Mesendoderm (in vitro differentiated cells): ENCODE results near the gene PTPRG.

Source experiments
- DNase-seq: peaks from one replicate; pipeline ENCODE4 v3.0.0; 2013
- H2AK5ac ChIP-seq: 2 replicates; pipeline ENCODE4 v1.6.1; 2013; ENCODE audit warnings: low read length, inconsistent platforms
- H2BK120ac ChIP-seq: 2 replicates; pipeline ENCODE4 v1.6.1; 2013; ENCODE audit warnings: low read depth, mild to moderate bottlenecking, low read length, moderate library complexity, mixed read lengths
- H2BK15ac ChIP-seq: replicated peaks from 2 replicates; pipeline ENCODE4 v1.6.1; 2013; ENCODE audit warnings: low read depth, mild to moderate bottlenecking, moderate library complexity
- H2BK5ac ChIP-seq: 2 replicates; pipeline ENCODE4 v1.6.1; 2013; ENCODE audit warnings: low read length, inconsistent platforms
- H3K18ac ChIP-seq: 2 replicates; pipeline ENCODE4 v1.6.1; 2013; ENCODE audit warnings: mild to moderate bottlenecking, low read length, mixed read lengths
- H3K23ac ChIP-seq: one replicate; pipeline ENCODE4 v1.6.1; 2013; ENCODE audit warnings: low read length
- H3K27ac ChIP-seq: 2 replicates; pipeline ENCODE4 v1.5.1; 2013; ENCODE audit warnings: low read depth, mild to moderate bottlenecking, inconsistent platforms, low read length, moderate library complexity
- H3K27me3 ChIP-seq: 2 replicates; pipeline ENCODE4 v1.6.1; 2013; ENCODE audit warnings: low read length, control low read depth, mild to moderate bottlenecking, inconsistent platforms; ENCODE audit not compliant: insufficient read depth, poor library complexity
- H3K36me3 ChIP-seq: 2 replicates; pipeline ENCODE4 v1.6.1; 2013; ENCODE audit warnings: low read length, inconsistent platforms; ENCODE audit not compliant: control insufficient read depth, insufficient read depth
- H3K4ac ChIP-seq: one replicate; pipeline ENCODE4 v1.6.1; 2013; ENCODE audit warnings: low read depth, mild to moderate bottlenecking, low read length, moderate library complexity
- H3K4me1 ChIP-seq: 2 replicates; pipeline ENCODE4 v1.6.1; 2013; ENCODE audit warnings: low read depth, low read length, inconsistent platforms; ENCODE audit not compliant: control insufficient read depth
- H3K4me2 ChIP-seq: 2 replicates; pipeline ENCODE4 v1.6.1; 2013; ENCODE audit warnings: low read length
- H3K4me3 ChIP-seq: 2 replicates; pipeline ENCODE4 v1.5.1; 2013; ENCODE audit warnings: mild to moderate bottlenecking, low read length
- H3K56ac ChIP-seq: one replicate; pipeline ENCODE4 v1.6.1; 2013; ENCODE audit warnings: low read length
- H3K79me1 ChIP-seq: 2 replicates; pipeline ENCODE4 v1.6.1; 2013; ENCODE audit warnings: low read length, inconsistent platforms
- H3K79me2 ChIP-seq: 2 replicates; pipeline ENCODE4 v1.6.1; 2013; ENCODE audit warnings: mild to moderate bottlenecking, low read length; ENCODE audit not compliant: control insufficient read depth, insufficient read depth
- H3K9ac ChIP-seq: 2 replicates; pipeline ENCODE4 v1.6.1; 2013; ENCODE audit warnings: low read length, inconsistent platforms
- H4K5ac ChIP-seq: one replicate; pipeline ENCODE4 v1.6.1; 2013; ENCODE audit warnings: low read length
- H4K8ac ChIP-seq: one replicate; pipeline ENCODE4 v1.6.1; 2013; ENCODE audit warnings: low read depth, mild to moderate bottlenecking, control low read depth, low read length, moderate library complexity
- WGBS: extraction: QIAGEN DNeasy Blood & Tissue Kit; methylation state at CpG from one replicate; pipeline ENCODE4 v1.1.7; 2013; ENCODE audit warnings: low lambda C conversion rate, missing lambda C conversion rate; ENCODE audit not compliant: insufficient coverage; ENCODE audit errors: extremely low coverage; 5-methylcytosine and 5-hydroxymethylcytosine counted together

Gene PTPRG

GRCh38 chr3:61664105-61664482, 102.7 kb downstream of the PTPRG start:
- Histone ChIP-seq H3K27me3 (no peaks in the 10 kb centered on the region), H3K79me2 (peaks cover 81% of the 10 kb centered on the region), H3K79me1 (peaks cover 21% of the 10 kb centered on the region), H4K8ac (no peak overlapping the region), H3K4me2 (no peak overlapping the region), H2AK5ac (no peak overlapping the region), H2BK5ac (no peak overlapping the region), H3K4ac (no peak overlapping the region), H3K18ac (no peak overlapping the region), H3K4me1 (peaks cover 8% of the 10 kb centered on the region), H3K36me3 (no peaks in the 10 kb centered on the region), H3K4me3 (no peak overlapping the region), H2BK15ac (no peak overlapping the region), H4K5ac (no peak overlapping the region), H3K9ac (no peak overlapping the region), H3K56ac (no peak overlapping the region), H2BK120ac (no peak overlapping the region), H3K23ac (no peak overlapping the region), H3K27ac (no peak overlapping the region)
- no CpG with 5 or more reads among the region's 2 CpGs for WGBS
- DNase-seq, result peak; percentile 95

DNA sequence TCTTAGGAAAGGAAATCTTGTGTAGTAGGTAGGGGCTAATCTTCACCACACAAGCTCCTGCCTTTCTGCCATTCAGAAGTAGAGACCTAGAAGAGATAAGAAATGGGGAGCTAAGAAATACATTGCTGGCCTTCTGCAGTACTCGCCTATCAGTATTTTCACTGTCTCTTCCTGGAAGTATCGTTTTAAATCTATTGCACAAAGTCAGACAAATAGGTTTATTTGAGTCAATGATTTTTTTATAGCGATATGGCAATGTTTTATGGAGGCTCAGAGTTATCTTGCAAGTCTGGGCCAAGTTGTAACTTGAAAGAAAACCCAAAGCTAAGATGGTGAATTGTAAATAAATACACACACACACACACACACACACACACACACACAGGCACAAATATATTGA, 103.8 kb downstream of the PTPRG start:
- WGBS, result no CpG with 5 or more reads among the region's 3 CpGs
- no peaks in the 10 kb centered on the region for H3K27me3 ChIP-seq
- H3K79me1 ChIP-seq, result peaks cover 22% of the 10 kb centered on the region

GRCh38 chr3:61665987-61666386, 104.6 kb downstream of the PTPRG start:
- DNase-seq, result no peak
- H2BK15ac ChIP-seq, result no peak overlapping the region
- no peak overlapping the region for H3K27ac ChIP-seq
- no peak overlapping the region for H2AK5ac ChIP-seq
- WGBS, result no CpG with 5 or more reads among the region's 5 CpGs
- no peak overlapping the region for H2BK5ac ChIP-seq
- no peak overlapping the region for H3K4me3 ChIP-seq
- H3K9ac ChIP-seq, result no peak overlapping the region
- peaks cover 15% of the 10 kb centered on the region for H3K4me1 ChIP-seq
- H3K18ac ChIP-seq, result no peak overlapping the region
- no peak overlapping the region for H4K8ac ChIP-seq
- no peak overlapping the region for H2BK120ac ChIP-seq
- H3K79me2 ChIP-seq, result peaks cover 86% of the 10 kb centered on the region
- no peak overlapping the region for H3K4me2 ChIP-seq
- H3K27me3 ChIP-seq, result no peaks in the 10 kb centered on the region
- H3K56ac ChIP-seq, result no peak overlapping the region
- no peak overlapping the region for H4K5ac ChIP-seq
- H3K79me1 ChIP-seq, result peaks cover 23% of the 10 kb centered on the region
- no peak overlapping the region for H3K4ac ChIP-seq
- no peak overlapping the region for H3K23ac ChIP-seq
- no peaks in the 10 kb centered on the region for H3K36me3 ChIP-seq

More for the DNA sequence above, 103.8 kb downstream of the PTPRG start:
- H2BK5ac ChIP-seq, result no peak overlapping the region
- no peak overlapping the region for H2AK5ac ChIP-seq
- H3K4me3 ChIP-seq, result no peak overlapping the region
- H4K5ac ChIP-seq, result no peak overlapping the region
- no peak overlapping the region for H2BK120ac ChIP-seq
- H3K4me2 ChIP-seq, result no peak overlapping the region
- H2BK15ac ChIP-seq, result no peak overlapping the region
- no peak overlapping the region for H3K4ac ChIP-seq
- no peak overlapping the region for H3K23ac ChIP-seq
- H3K9ac ChIP-seq, result no peak overlapping the region
- H3K56ac ChIP-seq, result no peak overlapping the region
- H3K79me2 ChIP-seq, result peaks cover 85% of the 10 kb centered on the region
- no peak overlapping the region for H3K18ac ChIP-seq
- DNase-seq, result no peak
- no peaks in the 10 kb centered on the region for H3K36me3 ChIP-seq
- no peak overlapping the region for H3K27ac ChIP-seq
- H3K4me1 ChIP-seq, result peaks cover 15% of the 10 kb centered on the region
- H4K8ac ChIP-seq, result no peak overlapping the region

DNA sequence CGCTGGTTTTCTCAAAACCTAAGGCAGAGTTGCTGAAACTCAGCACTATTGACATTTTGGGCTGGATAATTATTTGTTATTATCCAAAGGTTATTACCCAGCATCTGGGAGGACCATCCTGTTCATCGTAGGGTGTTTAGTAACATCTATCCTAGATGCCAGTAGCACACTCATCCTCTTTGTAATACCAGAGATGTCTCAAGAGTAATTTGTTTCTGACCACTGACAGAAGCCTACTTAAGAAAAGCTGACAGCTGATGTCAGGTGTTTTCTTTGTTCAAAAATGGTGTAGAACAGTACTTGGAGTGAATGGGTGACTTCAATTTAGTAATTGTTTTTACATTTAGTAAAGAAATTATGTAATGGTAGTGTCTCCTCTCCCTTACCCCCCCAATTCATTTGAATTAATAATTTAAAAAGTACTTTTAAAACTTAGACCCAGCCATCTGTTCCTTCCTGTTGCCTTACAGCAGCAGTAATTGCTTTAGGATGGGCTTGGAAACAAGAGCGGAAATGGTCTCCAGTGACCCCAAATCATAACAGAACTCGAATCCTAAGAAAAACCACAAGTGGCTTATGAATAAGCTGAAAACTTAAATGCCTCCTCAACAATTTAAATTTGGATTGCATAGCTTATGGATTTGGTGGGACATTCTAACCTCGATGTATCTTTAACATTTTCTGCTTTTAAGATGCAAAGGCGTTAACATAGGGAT, 105.4 kb downstream of the PTPRG start:
- H3K36me3 ChIP-seq, result no peaks in the 10 kb centered on the region
- no peak overlapping the region for H3K9ac ChIP-seq
- no peak overlapping the region for H2BK120ac ChIP-seq
- no peak overlapping the region for H3K56ac ChIP-seq
- no peak overlapping the region for H2AK5ac ChIP-seq
- no peak overlapping the region for H3K23ac ChIP-seq
- no peak overlapping the region for H3K27ac ChIP-seq
- H3K4ac ChIP-seq, result no peak overlapping the region
- peaks cover 15% of the 10 kb centered on the region for H3K4me1 ChIP-seq
- H3K79me2 ChIP-seq, result peaks cover 86% of the 10 kb centered on the region
- no peak overlapping the region for H2BK5ac ChIP-seq
- H3K4me3 ChIP-seq, result no peak overlapping the region
- H4K5ac ChIP-seq, result no peak overlapping the region
- no CpG with 5 or more reads among the region's 6 CpGs for WGBS
- peaks cover 23% of the 10 kb centered on the region for H3K79me1 ChIP-seq
- no peak overlapping the region for H4K8ac ChIP-seq
- no peak overlapping the region for H2BK15ac ChIP-seq
- H3K18ac ChIP-seq, result no peak overlapping the region
- no peak overlapping the region for H3K4me2 ChIP-seq
- H3K27me3 ChIP-seq, result no peaks in the 10 kb centered on the region
- DNase-seq, result no peak

- Histone ChIP-seq H3K4me1 (peaks cover 15% of the 10 kb centered on the region), H3K56ac (no peak overlapping the region), H3K79me2 (peaks cover 80% of the 10 kb centered on the region), H2AK5ac (no peak overlapping the region), H3K36me3 (no peaks in the 10 kb centered on the region), H3K4me3 (no peak overlapping the region), H2BK120ac (no peak overlapping the region), H3K79me1 (peaks cover 23% of the 10 kb centered on the region), H3K23ac (no peak overlapping the region), H3K27ac (no peak overlapping the region), H3K4me2 (no peak overlapping the region), H4K8ac (no peak overlapping the region), H3K4ac (peak overlapping the region; percentile 47), H3K27me3 (no peaks in the 10 kb centered on the region), H2BK15ac (no peak overlapping the region), H3K9ac (no peak overlapping the region), H2BK5ac (no peak overlapping the region), H4K5ac (no peak overlapping the region), H3K18ac (no peak overlapping the region)
- WGBS, result no CpG with 5 or more reads among the region's 6 CpGs
- no peak for DNase-seq
Observed at GRCh38 chr3:61667383-61667782, 106.0 kb downstream of the PTPRG start.

DNA sequence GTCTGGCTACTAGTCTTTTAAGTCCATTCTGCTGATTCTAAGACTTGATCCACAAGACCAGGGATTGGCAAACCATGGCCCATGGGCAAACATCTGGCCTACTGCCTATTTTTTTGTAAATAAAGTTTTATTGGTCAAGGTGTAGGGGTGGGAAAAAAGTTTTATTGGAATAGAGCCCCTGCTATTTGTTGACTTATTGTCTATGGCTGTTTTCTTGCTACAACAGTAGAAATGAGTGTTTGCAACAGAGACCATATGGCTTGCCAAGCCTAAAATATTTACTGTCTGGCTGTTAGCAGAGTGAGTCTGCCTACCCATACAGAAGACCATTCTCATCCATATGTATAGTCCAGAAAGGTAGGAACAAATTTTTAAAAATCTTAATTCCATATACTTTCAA, 106.4 kb downstream of the PTPRG start:
- H3K4me2 ChIP-seq, result no peak overlapping the region
- no peak overlapping the region for H3K9ac ChIP-seq
- H3K79me1 ChIP-seq, result peaks cover 19% of the 10 kb centered on the region
- H2BK15ac ChIP-seq, result no peak overlapping the region
- no peak for DNase-seq
- H3K4ac ChIP-seq, result no peak overlapping the region
- H3K36me3 ChIP-seq, result no peaks in the 10 kb centered on the region
- H3K18ac ChIP-seq, result no peak overlapping the region
- H4K8ac ChIP-seq, result no peak overlapping the region
- no peak overlapping the region for H2BK120ac ChIP-seq
- no peak overlapping the region for H2BK5ac ChIP-seq
- peaks cover 78% of the 10 kb centered on the region for H3K79me2 ChIP-seq
- no peak overlapping the region for H2AK5ac ChIP-seq
- H3K27me3 ChIP-seq, result no peaks in the 10 kb centered on the region
- H3K56ac ChIP-seq, result no peak overlapping the region
- H3K4me1 ChIP-seq, result peaks cover 15% of the 10 kb centered on the region
- no peak overlapping the region for H3K27ac ChIP-seq
- H3K23ac ChIP-seq, result no peak overlapping the region
- no peak overlapping the region for H3K4me3 ChIP-seq
- H4K5ac ChIP-seq, result no peak overlapping the region
